ENCODE data around the gene IGFBP6.
A peak's percentile ranks its signal among the peaks of the same experiment; 100 is the strongest.

IGFBP6 gene

GRCh38 chr12:53063708-53064612, 33.5 kb upstream of the IGFBP6 start:
- Mint-ChIP-seq H3K4me3 (no peak overlapping the region), H3K27me3 (peaks cover 22% of the 10 kb centered on the region), H3K27ac (no peak overlapping the region), H3K4me1 (ENCODE audit: low read depth) (peaks cover 15% of the 10 kb centered on the region), H3K36me3 (ENCODE audit: low read depth) (peaks cover 60% of the 10 kb centered on the region), H3K9me3 (no peaks in the 10 kb centered on the region)
- intact Hi-C loops (cut with micrococcal nuclease) = no loop called here

GRCh38 chr12:53064613-53065436, 32.6 kb upstream of the IGFBP6 start:
- intact Hi-C loops (cut with micrococcal nuclease) = no loop called here
- Mint-ChIP-seq H3K27ac (no peak overlapping the region), H3K9me3 (no peaks in the 10 kb centered on the region), H3K27me3 (peaks cover 19% of the 10 kb centered on the region), H3K4me3 (no peak overlapping the region), H3K4me1 (ENCODE audit: low read depth) (peaks cover 21% of the 10 kb centered on the region), H3K36me3 (ENCODE audit: low read depth) (peaks cover 69% of the 10 kb centered on the region)

DNA sequence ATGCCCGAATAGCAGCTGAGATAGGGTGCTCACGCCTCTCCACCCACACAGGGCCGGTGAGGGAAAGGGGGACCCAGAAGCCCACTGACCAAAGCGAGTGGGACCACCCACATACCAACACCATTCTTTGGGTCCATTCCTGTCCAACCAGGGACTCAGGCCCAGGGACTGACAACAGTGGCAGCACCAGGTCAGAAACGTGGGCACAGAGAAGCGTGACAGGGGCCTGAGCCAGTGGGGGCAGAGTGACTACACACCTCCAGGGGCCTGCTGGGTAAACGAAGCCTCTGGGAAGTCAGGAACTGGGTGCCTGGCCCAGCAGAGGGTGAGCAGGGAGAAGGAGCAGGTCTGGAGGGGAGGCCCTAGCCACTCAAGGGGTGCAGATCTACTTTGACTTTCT, 32.0 kb upstream of the IGFBP6 start:
- intact Hi-C loops (cut with micrococcal nuclease) = no loop called here
- Mint-ChIP-seq H3K4me1 (ENCODE audit: low read depth) (peaks cover 23% of the 10 kb centered on the region), H3K9me3 (no peaks in the 10 kb centered on the region), H3K27ac (no peak overlapping the region), H3K36me3 (ENCODE audit: low read depth) (peaks cover 75% of the 10 kb centered on the region), H3K27me3 (peaks cover 14% of the 10 kb centered on the region), H3K4me3 (no peak overlapping the region)

GRCh38 chr12:53065975-53066931, 31.2 kb upstream of the IGFBP6 start:
- H3K27me3 Mint-ChIP-seq = peaks cover 10% of the 10 kb centered on the region
- intact Hi-C loops (cut with micrococcal nuclease) = loop anchor here (1.0 to 2.0 kb wide), 2 partner anchors 33 to 131 kb away; no protein-coding TSS in a partner anchor
- H3K4me3 Mint-ChIP-seq = no peak overlapping the region
- H3K36me3 Mint-ChIP-seq (ENCODE audit: low read depth) = peaks cover 83% of the 10 kb centered on the region
- H3K4me1 Mint-ChIP-seq (ENCODE audit: low read depth) = peaks cover 31% of the 10 kb centered on the region
- H3K9me3 Mint-ChIP-seq = no peaks in the 10 kb centered on the region
- no peak overlapping the region for H3K27ac Mint-ChIP-seq

GRCh38 chr12:53067074-53067992, 30.1 kb upstream of the IGFBP6 start:
- intact Hi-C loops (cut with micrococcal nuclease) = loop anchor here (2.0 kb wide), 1 partner anchor 129 kb away; no protein-coding TSS in a partner anchor
- H3K4me3 Mint-ChIP-seq = no peak overlapping the region

DNA sequence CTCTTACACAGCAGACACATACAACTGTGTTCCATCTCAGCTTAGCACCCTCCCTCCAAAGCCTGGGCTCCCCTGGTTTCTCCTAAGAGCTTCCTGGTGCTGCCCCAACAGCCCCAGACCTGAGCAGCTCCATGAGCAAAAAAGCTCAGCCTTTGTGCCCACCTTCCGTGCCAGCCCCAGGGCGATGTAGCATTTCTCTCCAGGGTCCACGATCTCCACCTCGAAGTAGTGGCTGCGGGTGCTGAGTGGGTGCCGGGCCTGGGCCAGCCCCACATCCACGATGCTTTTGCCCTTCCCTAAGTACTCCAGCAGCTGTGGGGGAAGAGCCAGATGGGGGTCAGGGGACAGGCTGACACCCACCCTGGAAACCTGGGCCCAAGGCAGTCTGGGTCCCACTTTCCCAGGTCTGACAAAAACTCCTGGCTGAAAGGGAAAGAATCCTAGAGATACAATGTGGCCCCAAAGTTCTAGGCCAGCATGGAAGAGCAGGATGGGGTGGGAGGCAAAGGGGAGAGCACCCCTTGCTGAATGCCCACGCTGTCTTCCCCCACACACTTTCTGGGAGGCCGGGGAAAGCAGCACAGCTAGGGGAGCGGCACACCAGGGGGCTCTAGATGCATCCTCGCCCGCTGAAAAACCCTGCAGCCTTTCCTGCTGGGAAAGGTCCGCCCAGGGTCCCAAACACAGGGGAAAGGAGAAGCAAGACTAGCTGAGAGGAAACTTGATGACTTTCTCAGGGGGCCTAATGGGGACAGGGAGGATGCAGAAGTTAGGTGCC, 29.3 kb upstream of the IGFBP6 start:
- H3K4me3 Mint-ChIP-seq = no peak overlapping the region
- intact Hi-C loops (cut with micrococcal nuclease) = loop anchor here (2.0 kb wide), 1 partner anchor 129 kb away; no protein-coding TSS in a partner anchor
- H3K36me3 Mint-ChIP-seq (ENCODE audit: low read depth) = peaks cover 93% of the 10 kb centered on the region
- H3K4me1 Mint-ChIP-seq (ENCODE audit: low read depth) = peaks cover 50% of the 10 kb centered on the region
- no peak overlapping the region for H3K27ac Mint-ChIP-seq
- H3K27me3 Mint-ChIP-seq = no peaks in the 10 kb centered on the region
- no peaks in the 10 kb centered on the region for H3K9me3 Mint-ChIP-seq

More at GRCh38 chr12:53067074-53067992, 30.1 kb upstream of the IGFBP6 start:
- no peak overlapping the region for H3K27ac Mint-ChIP-seq
- H3K36me3 Mint-ChIP-seq (ENCODE audit: low read depth) = peaks cover 93% of the 10 kb centered on the region
- peaks cover 42% of the 10 kb centered on the region for H3K4me1 Mint-ChIP-seq (ENCODE audit: low read depth)
- H3K27me3 Mint-ChIP-seq = peaks cover 2% of the 10 kb centered on the region
- no peaks in the 10 kb centered on the region for H3K9me3 Mint-ChIP-seq

- no peaks in the 10 kb centered on the region for H3K27me3 Mint-ChIP-seq
- intact Hi-C loops (cut with micrococcal nuclease) = no loop called here
- H3K36me3 Mint-ChIP-seq (ENCODE audit: low read depth) = peaks cover 91% of the 10 kb centered on the region
- H3K4me3 Mint-ChIP-seq = no peak overlapping the region
- no peak overlapping the region for H3K27ac Mint-ChIP-seq
- no peaks in the 10 kb centered on the region for H3K9me3 Mint-ChIP-seq
- peaks cover 57% of the 10 kb centered on the region for H3K4me1 Mint-ChIP-seq (ENCODE audit: low read depth)
These were observed 28.5 kb upstream of the IGFBP6 start for GRCh38 chr12:53068811-53069585.

GRCh38 chr12:53069621-53070410, 27.7 kb upstream of the IGFBP6 start:
- peaks cover 65% of the 10 kb centered on the region for H3K4me1 Mint-ChIP-seq (ENCODE audit: low read depth)
- no peak overlapping the region for H3K4me3 Mint-ChIP-seq
- no peaks in the 10 kb centered on the region for H3K9me3 Mint-ChIP-seq
- intact Hi-C loops (cut with micrococcal nuclease) = no loop called here
- no peak overlapping the region for H3K27ac Mint-ChIP-seq
- H3K27me3 Mint-ChIP-seq = no peaks in the 10 kb centered on the region
- H3K36me3 Mint-ChIP-seq (ENCODE audit: low read depth) = peaks cover 91% of the 10 kb centered on the region

DNA sequence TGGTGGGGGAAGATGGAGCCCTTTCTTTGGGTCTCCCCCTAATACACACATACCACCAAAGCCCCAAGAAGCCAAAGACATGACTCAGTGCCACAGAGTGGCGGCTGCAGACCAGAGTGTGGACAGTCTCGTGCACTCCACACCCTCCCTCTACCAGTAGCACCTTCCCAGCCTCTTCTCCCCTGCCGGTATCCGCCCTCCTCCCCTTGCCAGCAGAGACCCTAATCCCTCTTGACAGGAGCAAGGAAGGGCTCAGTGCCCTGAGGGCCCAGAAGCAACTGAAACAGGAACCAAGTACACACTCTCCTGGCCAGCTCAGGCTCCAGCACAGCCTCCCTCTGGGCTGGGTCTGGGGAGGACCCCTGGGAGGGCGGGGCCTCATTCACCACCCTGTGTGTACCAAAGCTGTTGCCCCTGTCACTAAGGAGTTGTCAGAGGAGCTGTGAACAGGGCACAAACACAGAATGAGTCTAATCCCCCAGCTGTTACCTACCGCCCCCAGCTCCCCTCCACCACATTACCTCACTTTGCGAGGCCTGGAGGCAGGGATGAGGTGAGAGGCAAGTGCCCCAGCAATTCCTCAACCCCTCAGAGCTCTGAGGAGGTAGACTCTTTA, 26.5 kb upstream of the IGFBP6 start:
- peak overlapping the region; percentile 26 for H3K27ac Mint-ChIP-seq
- no peaks in the 10 kb centered on the region for H3K27me3 Mint-ChIP-seq

GRCh38 chr12:53071591-53072551, 25.6 kb upstream of the IGFBP6 start:
- Mint-ChIP-seq H3K4me3 (no peak overlapping the region), H3K36me3 (ENCODE audit: low read depth) (peaks cover 91% of the 10 kb centered on the region), H3K4me1 (ENCODE audit: low read depth) (peaks cover 70% of the 10 kb centered on the region), H3K9me3 (no peaks in the 10 kb centered on the region), H3K27me3 (no peaks in the 10 kb centered on the region), H3K27ac (peak overlapping the region; percentile 48)
- intact Hi-C loops (cut with micrococcal nuclease) = no loop called here

More for the DNA sequence above, 26.5 kb upstream of the IGFBP6 start:
- intact Hi-C loops (cut with micrococcal nuclease) = no loop called here
- H3K4me1 Mint-ChIP-seq (ENCODE audit: low read depth) = peaks cover 71% of the 10 kb centered on the region
- no peak overlapping the region for H3K4me3 Mint-ChIP-seq
- H3K36me3 Mint-ChIP-seq (ENCODE audit: low read depth) = peaks cover 91% of the 10 kb centered on the region
- no peaks in the 10 kb centered on the region for H3K9me3 Mint-ChIP-seq

All from dendritic cell treated with granulocyte-macrophage colony-stimulating factor and Interleukin-4, amounts not matched to agents 40 ng/mL and 50 ng/mL, for 4 days (primary cell).